Dermis blood vessel endothelial cell (primary cell): ENCODE data around the gene EXT2. TPM values are rescaled to one million over a fixed set of nuclear protein-coding genes. Genes with fewer than 3 reads are reported as not detected.

Experiments
- DNase-seq: peaks from one replicate; pipeline ENCODE4 v3.0.0; 2010
- total RNA-seq: library from RNA; depleted of rRNA; stranded (reverse); fragments of >200 nt; gene quantifications from 2 replicates; pipeline ENCODE4 v1.2.3, GENCODE V29; 2014

Gene EXT2
- total RNA-seq, 1 donor from 2014 or later: 149 TPM

GRCh38 chr11:44269369-44270351 is 174.2 kb downstream of the EXT2 start:
- peak; percentile 58 for DNase-seq

GRCh38 chr11:44270403-44271273 is 175.2 kb downstream of the EXT2 start:
- no peak for DNase-seq

GRCh38 chr11:44271286-44271685 is 175.8 kb downstream of the EXT2 start:
- DNase-seq: no peak

GRCh38 chr11:44274404-44274803 is 178.9 kb downstream of the EXT2 start:
- no peak for DNase-seq

GRCh38 chr11:44275241-44275640 is 179.8 kb downstream of the EXT2 start:
- no peak for DNase-seq

GRCh38 chr11:44275961-44276550 is 180.6 kb downstream of the EXT2 start:
- no peak for DNase-seq

GRCh38 chr11:44277196-44278090 is 182.0 kb downstream of the EXT2 start:
- DNase-seq: no peak

- no peak for DNase-seq
Observed at GRCh38 chr11:44279483-44279882, 184.0 kb downstream of the EXT2 start.

- no peak for DNase-seq
Observed at GRCh38 chr11:44280257-44280656, 184.8 kb downstream of the EXT2 start.

GRCh38 chr11:44281151-44281550 is 185.7 kb downstream of the EXT2 start:
- DNase-seq: no peak

GRCh38 chr11:44282620-44283019 is 187.1 kb downstream of the EXT2 start:
- no peak for DNase-seq

- no peak for DNase-seq
Observed at GRCh38 chr11:44285756-44286155, 190.3 kb downstream of the EXT2 start.

- peak; percentile 72 for DNase-seq
Observed at GRCh38 chr11:44286268-44286880, 190.9 kb downstream of the EXT2 start.

GRCh38 chr11:44286911-44287310 is 191.4 kb downstream of the EXT2 start:
- no peak for DNase-seq

- no peak for DNase-seq
Observed at GRCh38 chr11:44288133-44288526, 192.7 kb downstream of the EXT2 start.

GRCh38 chr11:44290208-44290607 is 194.7 kb downstream of the EXT2 start:
- peak; percentile 15 for DNase-seq

Other genes with a start within 250 kb of the EXT2 start
- 27.4 and 40.0 TPM in 2 replicates for gene ALKBH3, start 214.8 kb upstream of the EXT2 start, total RNA-seq
- gene C11orf96, start 153.0 kb upstream of the EXT2 start, total RNA-seq: 5.5 and 8.7 TPM in 2 replicates
- not detected in 2 replicates for gene ACCSL, start 47.7 kb upstream of the EXT2 start, total RNA-seq
- gene ACCS, start 29.4 kb upstream of the EXT2 start, total RNA-seq: 8.2 and 9.0 TPM in 2 replicates
- gene ALX4, start 214.5 kb downstream of the EXT2 start, total RNA-seq: not detected in 2 replicates